NCI-H524 treated with DMSO at 0.1 percent for 48 hours (cell line): Measurements from ENCODE around the gene TPRA1.
"Not testable (repeated sequence)": the region's sequence is repeated elsewhere in the genome, so short reads cannot be mapped to it uniquely, and the experiment has no call there.

ENCODE experiments used
- DNase-seq: peaks from one replicate; lab custom pipeline; 2025; lab: John Stamatoyannopoulos, UW

The TPRA1 gene

GRCh38 chr3:127536830-127537812, 53.4 kb downstream of the TPRA1 start:
- no peak for DNase-seq

GRCh38 chr3:127535901-127536829, 54.4 kb downstream of the TPRA1 start:
- no peak for DNase-seq

GRCh38 chr3:127535106-127535785, 55.3 kb downstream of the TPRA1 start:
- DNase-seq = no peak

- DNase-seq = no peak
Measured at GRCh38 chr3:127534564-127534963, 56.0 kb downstream of the TPRA1 start.

- no peak for DNase-seq
Measured at GRCh38 chr3:127534161-127534451, 56.4 kb downstream of the TPRA1 start.

GRCh38 chr3:127532561-127533203, 57.9 kb downstream of the TPRA1 start:
- DNase-seq = no peak

GRCh38 chr3:127531821-127532220, 58.7 kb downstream of the TPRA1 start:
- no peak for DNase-seq

GRCh38 chr3:127530863-127531262, 59.7 kb downstream of the TPRA1 start:
- not testable (repeated sequence) for DNase-seq

- no peak for DNase-seq
Measured at GRCh38 chr3:127529346-127530188, 61.0 kb downstream of the TPRA1 start.

GRCh38 chr3:127525373-127525772, 65.2 kb downstream of the TPRA1 start:
- DNase-seq = no peak

- DNase-seq = peak; percentile 62
Measured at GRCh38 chr3:127524296-127524896, 66.1 kb downstream of the TPRA1 start.
